ENCODE results near the gene P2RY6. TPM values are rescaled to one million over a fixed set of nuclear protein-coding genes. Genes with fewer than 3 reads are reported as not detected.

P2RY6 gene
- total and polyA plus RNA-seq, 2 of the 8 experiments (the other 6 are each of a cell fraction or from before 2014, with no cell fraction given): 0.15 TPM; not detected in 1

DNA sequence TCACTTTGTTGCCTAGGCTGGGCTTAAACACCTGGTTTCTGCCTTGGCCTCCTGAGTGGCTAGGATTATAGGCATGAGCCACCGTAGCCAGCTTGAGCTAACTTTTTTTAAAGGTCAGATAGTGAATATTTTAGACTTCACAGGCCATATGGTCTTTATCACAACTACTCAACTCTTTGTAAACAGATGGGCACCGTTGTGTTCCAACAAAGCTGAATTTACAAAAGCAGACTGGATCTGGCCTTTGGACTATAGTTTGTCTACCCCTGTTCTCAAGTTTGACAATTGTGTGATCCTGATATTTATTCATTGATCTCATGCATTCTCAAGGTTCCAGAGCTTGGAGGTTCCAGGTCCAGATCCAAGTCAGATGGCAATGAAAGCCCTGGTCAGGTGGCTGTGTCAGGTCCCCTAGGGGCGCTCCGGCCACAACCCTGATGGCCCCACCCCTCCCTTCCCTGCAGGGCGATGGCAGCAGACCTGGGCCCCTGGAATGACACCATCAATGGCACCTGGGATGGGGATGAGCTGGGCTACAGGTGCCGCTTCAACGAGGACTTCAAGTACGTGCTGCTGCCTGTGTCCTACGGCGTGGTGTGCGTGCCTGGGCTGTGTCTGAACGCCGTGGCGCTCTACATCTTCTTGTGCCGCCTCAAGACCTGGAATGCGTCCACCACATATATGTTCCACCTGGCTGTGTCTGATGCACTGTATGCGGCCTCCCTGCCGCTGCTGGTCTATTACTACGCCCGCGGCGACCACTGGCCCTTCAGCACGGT is 38.3 kb upstream of the P2RY6 start (continued):
- TF ChIP-seq, protein P1, sequence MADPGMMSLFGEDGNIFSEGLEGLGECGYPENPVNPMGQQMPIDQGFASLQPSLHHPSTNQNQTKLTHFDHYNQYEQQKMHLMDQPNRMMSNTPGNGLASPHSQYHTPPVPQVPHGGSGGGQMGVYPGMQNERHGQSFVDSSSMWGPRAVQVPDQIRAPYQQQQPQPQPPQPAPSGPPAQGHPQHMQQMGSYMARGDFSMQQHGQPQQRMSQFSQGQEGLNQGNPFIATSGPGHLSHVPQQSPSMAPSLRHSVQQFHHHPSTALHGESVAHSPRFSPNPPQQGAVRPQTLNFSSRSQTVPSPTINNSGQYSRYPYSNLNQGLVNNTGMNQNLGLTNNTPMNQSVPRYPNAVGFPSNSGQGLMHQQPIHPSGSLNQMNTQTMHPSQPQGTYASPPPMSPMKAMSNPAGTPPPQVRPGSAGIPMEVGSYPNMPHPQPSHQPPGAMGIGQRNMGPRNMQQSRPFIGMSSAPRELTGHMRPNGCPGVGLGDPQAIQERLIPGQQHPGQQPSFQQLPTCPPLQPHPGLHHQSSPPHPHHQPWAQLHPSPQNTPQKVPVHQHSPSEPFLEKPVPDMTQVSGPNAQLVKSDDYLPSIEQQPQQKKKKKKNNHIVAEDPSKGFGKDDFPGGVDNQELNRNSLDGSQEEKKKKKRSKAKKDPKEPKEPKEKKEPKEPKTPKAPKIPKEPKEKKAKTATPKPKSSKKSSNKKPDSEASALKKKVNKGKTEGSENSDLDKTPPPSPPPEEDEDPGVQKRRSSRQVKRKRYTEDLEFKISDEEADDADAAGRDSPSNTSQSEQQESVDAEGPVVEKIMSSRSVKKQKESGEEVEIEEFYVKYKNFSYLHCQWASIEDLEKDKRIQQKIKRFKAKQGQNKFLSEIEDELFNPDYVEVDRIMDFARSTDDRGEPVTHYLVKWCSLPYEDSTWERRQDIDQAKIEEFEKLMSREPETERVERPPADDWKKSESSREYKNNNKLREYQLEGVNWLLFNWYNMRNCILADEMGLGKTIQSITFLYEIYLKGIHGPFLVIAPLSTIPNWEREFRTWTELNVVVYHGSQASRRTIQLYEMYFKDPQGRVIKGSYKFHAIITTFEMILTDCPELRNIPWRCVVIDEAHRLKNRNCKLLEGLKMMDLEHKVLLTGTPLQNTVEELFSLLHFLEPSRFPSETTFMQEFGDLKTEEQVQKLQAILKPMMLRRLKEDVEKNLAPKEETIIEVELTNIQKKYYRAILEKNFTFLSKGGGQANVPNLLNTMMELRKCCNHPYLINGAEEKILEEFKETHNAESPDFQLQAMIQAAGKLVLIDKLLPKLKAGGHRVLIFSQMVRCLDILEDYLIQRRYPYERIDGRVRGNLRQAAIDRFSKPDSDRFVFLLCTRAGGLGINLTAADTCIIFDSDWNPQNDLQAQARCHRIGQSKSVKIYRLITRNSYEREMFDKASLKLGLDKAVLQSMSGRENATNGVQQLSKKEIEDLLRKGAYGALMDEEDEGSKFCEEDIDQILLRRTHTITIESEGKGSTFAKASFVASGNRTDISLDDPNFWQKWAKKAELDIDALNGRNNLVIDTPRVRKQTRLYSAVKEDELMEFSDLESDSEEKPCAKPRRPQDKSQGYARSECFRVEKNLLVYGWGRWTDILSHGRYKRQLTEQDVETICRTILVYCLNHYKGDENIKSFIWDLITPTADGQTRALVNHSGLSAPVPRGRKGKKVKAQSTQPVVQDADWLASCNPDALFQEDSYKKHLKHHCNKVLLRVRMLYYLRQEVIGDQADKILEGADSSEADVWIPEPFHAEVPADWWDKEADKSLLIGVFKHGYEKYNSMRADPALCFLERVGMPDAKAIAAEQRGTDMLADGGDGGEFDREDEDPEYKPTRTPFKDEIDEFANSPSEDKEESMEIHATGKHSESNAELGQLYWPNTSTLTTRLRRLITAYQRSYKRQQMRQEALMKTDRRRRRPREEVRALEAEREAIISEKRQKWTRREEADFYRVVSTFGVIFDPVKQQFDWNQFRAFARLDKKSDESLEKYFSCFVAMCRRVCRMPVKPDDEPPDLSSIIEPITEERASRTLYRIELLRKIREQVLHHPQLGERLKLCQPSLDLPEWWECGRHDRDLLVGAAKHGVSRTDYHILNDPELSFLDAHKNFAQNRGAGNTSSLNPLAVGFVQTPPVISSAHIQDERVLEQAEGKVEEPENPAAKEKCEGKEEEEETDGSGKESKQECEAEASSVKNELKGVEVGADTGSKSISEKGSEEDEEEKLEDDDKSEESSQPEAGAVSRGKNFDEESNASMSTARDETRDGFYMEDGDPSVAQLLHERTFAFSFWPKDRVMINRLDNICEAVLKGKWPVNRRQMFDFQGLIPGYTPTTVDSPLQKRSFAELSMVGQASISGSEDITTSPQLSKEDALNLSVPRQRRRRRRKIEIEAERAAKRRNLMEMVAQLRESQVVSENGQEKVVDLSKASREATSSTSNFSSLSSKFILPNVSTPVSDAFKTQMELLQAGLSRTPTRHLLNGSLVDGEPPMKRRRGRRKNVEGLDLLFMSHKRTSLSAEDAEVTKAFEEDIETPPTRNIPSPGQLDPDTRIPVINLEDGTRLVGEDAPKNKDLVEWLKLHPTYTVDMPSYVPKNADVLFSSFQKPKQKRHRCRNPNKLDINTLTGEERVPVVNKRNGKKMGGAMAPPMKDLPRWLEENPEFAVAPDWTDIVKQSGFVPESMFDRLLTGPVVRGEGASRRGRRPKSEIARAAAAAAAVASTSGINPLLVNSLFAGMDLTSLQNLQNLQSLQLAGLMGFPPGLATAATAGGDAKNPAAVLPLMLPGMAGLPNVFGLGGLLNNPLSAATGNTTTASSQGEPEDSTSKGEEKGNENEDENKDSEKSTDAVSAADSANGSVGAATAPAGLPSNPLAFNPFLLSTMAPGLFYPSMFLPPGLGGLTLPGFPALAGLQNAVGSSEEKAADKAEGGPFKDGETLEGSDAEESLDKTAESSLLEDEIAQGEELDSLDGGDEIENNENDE (IDR thresholded peaks at IDR 0.05; ENCODE audit: insufficient replicate concordance, low read length): no peak
- no peak for TF ChIP-seq KDM4A (IDR thresholded peaks at IDR 0.05; ENCODE audit: low read depth, low read length, severe bottlenecking)
- no peak for TF ChIP-seq FOSL1 (IDR thresholded peaks at IDR 0.05; ENCODE audit: insufficient read depth, low read depth, low read length)
- TF ChIP-seq, protein P2, sequence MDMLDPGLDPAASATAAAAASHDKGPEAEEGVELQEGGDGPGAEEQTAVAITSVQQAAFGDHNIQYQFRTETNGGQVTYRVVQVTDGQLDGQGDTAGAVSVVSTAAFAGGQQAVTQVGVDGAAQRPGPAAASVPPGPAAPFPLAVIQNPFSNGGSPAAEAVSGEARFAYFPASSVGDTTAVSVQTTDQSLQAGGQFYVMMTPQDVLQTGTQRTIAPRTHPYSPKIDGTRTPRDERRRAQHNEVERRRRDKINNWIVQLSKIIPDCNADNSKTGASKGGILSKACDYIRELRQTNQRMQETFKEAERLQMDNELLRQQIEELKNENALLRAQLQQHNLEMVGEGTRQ (IDR thresholded peaks at IDR 0.05; ENCODE audit: low read length): no peak

Measured in H1 (cell line).